ENCODE data around the gene AMH. TPM values are rescaled to one million over a fixed set of nuclear protein-coding genes. Genes with fewer than 3 reads are reported as not detected.

Gene AMH
- total and polyA plus RNA-seq, 2 of the 13 experiments (the other 11 are each of a cell fraction or from before 2014, with no cell fraction given) = 0.03 to 0.18 TPM

DNA sequence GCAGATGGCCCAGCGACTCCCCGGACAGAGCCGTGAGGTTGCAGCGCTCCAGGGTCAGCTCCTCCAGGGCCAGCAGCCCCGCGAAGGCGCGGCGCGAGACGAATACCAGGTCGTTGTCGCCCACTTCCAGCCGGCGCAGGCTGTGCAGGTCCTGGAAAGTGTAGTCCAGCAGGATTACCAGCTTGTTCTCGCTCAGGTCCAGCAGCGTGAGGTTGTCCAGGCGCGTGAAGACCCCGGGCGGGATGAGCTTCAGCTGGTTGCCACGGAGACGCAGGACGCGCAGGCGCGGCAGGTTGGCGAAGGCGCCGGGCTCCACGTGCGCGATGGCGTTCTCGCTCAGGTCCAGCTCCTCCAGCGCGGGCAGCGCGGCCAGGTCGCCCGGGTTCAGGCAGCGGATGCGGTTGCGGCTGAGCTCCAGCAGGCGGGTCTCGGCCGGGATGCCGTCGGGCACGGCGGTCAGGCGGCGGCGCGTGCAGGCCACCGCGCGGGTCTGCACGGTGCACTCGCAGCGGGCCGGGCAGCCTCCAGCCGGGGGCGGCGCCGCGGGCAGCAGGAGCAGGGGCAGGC is 42.1 kb downstream of the AMH start (continued):
- TF ChIP-seq SKIL (CRISPR knock-in tag; IDR thresholded peaks at IDR 0.05; ENCODE audit: borderline replicate concordance) (no peak), ZNF772 (CRISPR knock-in tag; IDR thresholded peaks at IDR 0.05) (peak; percentile 26; the same call in 1 of the 2 replicates), ZBTB46 (CRISPR knock-in tag; IDR thresholded peaks at IDR 0.05; ENCODE audit: borderline replicate concordance) (no peak), MAX (IDR thresholded peaks at IDR 0.05) (peak; percentile 89), PHF8 (CRISPR knock-in tag; IDR thresholded peaks at IDR 0.05) (no peak), KDM5A (IDR thresholded peaks at IDR 0.05; ENCODE audit: borderline replicate concordance, low read length) (no peak), ZNF644 (CRISPR knock-in tag; IDR thresholded peaks at IDR 0.05; ENCODE audit: low read depth) (no peak), ZNF607 (CRISPR knock-in tag; IDR thresholded peaks at IDR 0.05; ENCODE audit: borderline replicate concordance) (no peak), IRF1 (CRISPR knock-in tag; IDR thresholded peaks at IDR 0.05; ENCODE audit: low read depth) (no peak), RNF2 (conservative IDR thresholded peaks at IDR 0.05; ENCODE audit: low read depth) (peak; percentile 68; the same call in 1 of the 2 replicates), ELF1 (CRISPR knock-in tag; IDR thresholded peaks at IDR 0.05) (no peak), MIXL1 (CRISPR knock-in tag; IDR thresholded peaks at IDR 0.05) (no peak), TSC22D2 (CRISPR knock-in tag; IDR thresholded peaks at IDR 0.05; ENCODE audit: borderline replicate concordance) (no peak), MBNL3 (CRISPR knock-in tag; conservative IDR thresholded peaks at IDR 0.05) (no peak), TBX2 (CRISPR knock-in tag; IDR thresholded peaks at IDR 0.05; ENCODE audit: borderline replicate concordance) (peak; percentile 50; the same call in 1 of the 2 replicates)
- TF ChIP-seq, protein P1, sequence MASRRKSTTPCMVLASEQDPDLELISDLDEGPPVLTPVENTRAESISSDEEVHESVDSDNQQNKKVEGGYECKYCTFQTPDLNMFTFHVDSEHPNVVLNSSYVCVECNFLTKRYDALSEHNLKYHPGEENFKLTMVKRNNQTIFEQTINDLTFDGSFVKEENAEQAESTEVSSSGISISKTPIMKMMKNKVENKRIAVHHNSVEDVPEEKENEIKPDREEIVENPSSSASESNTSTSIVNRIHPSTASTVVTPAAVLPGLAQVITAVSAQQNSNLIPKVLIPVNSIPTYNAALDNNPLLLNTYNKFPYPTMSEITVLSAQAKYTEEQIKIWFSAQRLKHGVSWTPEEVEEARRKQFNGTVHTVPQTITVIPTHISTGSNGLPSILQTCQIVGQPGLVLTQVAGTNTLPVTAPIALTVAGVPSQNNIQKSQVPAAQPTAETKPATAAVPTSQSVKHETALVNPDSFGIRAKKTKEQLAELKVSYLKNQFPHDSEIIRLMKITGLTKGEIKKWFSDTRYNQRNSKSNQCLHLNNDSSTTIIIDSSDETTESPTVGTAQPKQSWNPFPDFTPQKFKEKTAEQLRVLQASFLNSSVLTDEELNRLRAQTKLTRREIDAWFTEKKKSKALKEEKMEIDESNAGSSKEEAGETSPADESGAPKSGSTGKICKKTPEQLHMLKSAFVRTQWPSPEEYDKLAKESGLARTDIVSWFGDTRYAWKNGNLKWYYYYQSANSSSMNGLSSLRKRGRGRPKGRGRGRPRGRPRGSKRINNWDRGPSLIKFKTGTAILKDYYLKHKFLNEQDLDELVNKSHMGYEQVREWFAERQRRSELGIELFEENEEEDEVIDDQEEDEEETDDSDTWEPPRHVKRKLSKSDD (CRISPR knock-in tag; IDR thresholded peaks at IDR 0.05; ENCODE audit: low read depth) = 0 out of 2 replicates have a peak, but pooled peaks have one; percentile 25
- TF ChIP-seq, protein P2, sequence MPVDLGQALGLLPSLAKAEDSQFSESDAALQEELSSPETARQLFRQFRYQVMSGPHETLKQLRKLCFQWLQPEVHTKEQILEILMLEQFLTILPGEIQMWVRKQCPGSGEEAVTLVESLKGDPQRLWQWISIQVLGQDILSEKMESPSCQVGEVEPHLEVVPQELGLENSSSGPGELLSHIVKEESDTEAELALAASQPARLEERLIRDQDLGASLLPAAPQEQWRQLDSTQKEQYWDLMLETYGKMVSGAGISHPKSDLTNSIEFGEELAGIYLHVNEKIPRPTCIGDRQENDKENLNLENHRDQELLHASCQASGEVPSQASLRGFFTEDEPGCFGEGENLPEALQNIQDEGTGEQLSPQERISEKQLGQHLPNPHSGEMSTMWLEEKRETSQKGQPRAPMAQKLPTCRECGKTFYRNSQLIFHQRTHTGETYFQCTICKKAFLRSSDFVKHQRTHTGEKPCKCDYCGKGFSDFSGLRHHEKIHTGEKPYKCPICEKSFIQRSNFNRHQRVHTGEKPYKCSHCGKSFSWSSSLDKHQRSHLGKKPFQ (CRISPR knock-in tag; IDR thresholded peaks at IDR 0.05; ENCODE audit: insufficient replicate concordance) = peak; percentile 59
- TF ChIP-seq, protein P3, sequence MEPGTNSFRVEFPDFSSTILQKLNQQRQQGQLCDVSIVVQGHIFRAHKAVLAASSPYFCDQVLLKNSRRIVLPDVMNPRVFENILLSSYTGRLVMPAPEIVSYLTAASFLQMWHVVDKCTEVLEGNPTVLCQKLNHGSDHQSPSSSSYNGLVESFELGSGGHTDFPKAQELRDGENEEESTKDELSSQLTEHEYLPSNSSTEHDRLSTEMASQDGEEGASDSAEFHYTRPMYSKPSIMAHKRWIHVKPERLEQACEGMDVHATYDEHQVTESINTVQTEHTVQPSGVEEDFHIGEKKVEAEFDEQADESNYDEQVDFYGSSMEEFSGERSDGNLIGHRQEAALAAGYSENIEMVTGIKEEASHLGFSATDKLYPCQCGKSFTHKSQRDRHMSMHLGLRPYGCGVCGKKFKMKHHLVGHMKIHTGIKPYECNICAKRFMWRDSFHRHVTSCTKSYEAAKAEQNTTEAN (CRISPR knock-in tag; conservative IDR thresholded peaks at IDR 0.05) = no peak

All from HepG2 (cell line).